SIG-M5 treated with dmso at 0.1 percent for 504 hours (cell line): ENCODE results near the gene SUN3.
"Not testable (repeated sequence)": the region's sequence is repeated elsewhere in the genome, so short reads cannot be mapped to it uniquely, and the experiment has no call there.

Experiments used
- DNase-seq: peaks from one replicate; lab custom pipeline; 2025; ENCODE audit not compliant: unreplicated experiment; lab: John Stamatoyannopoulos, UW

Gene SUN3

DNA sequence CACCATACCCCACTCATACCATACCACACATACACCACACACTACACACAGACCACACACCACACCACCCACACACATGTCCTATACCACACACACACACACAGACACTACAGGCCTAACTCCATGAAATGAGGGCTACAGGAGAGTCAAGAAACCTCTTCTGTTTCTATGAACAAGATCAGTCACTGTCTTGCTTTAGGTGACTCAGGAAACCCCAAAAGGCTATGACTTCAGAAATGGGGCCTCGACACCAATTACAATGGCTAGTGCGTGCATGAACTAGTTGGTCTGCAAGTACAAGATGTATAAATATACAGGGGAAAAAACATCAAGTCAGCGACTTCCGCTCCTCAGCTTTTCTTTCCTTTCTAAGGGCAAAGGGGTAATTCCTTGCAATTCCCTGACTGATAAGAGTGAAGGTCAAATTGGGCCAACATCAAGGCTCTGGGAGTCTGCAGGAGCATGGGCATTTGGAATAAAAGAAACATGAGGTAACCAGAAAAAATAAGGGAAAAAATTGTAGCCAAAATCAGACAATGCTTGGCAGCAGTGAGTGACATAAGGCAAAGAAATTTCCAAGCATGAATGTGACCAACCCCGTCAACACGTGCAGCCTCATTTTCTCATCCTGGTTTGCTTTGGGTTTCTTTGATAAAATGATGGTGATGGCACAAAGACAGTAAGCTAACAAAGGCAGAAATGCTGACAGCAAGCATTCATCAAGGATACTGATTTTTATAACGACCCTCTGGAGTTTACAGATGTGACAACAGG lies 82.1 kb downstream of the SUN3 start:
- DNase-seq: no peak

DNA sequence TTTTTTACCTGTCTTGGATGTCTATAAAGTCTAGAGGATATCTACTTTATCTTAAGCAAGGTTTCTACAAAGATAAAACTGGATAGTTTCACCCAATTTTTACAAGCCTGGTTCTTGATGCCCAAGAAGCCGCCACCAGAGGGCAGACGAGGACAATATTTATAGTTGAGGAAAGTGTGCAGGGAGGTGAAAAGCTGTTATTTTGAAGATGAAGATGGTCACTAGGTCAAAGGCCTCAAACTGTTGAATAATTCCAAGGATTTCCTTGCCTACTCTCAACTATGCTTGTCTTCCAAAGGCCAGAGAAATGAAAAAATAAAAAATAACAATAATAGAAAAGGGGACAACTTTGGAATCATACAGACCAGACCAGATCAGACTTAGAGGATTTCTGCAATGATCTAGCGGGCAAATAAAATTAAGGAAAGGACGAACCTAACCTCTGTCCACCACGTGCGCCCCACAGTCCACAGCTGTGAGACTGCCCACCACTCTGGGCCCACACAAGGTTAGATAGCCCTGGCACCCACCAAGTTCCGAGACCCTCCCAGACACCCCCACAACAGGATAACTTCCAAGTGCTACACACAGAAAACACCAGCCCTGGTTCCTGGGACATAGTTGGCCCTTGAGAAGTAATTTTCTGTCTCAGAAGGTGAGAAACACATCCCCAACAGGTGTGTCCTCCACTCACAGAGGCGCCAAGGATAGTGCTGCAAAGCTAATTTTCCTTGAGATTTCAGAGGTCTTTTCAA lies 83.5 kb downstream of the SUN3 start:
- peak; percentile 46 for DNase-seq

DNA sequence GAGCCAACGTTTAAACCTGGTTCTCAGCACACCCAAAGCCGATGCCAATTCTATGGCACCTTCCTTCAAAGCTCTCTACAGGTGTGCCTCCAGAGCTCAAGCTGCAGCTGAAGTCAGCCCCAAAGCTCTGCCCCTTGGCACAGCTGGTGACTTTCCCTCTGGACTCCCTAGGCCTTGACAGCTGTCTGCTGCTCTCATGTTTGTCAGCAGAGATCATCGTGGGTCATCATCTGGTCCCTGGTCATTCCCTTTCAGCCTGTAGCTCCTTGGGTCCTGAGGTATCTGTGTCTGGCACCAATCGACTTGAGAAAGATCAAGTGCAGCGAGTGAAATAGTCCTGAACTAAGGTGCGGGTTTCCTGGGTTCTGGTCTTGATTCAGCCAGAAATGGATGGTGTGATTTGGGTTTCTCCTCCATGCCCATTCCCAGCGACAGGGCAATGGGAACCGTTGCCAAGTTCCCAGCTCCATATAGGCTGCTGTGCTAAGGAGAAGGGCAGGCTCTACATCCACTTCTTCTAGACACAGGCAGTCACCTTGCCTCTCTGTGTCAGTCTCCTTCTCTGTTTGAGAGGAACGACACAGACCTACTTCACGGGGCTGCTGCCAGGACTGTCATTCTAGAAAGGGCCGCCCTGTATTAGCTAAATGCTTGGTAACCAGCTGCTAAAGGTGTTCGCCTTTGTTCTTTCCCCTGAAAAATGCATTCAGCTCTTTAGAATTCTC lies 84.2 kb downstream of the SUN3 start:
- no peak for DNase-seq

DNA sequence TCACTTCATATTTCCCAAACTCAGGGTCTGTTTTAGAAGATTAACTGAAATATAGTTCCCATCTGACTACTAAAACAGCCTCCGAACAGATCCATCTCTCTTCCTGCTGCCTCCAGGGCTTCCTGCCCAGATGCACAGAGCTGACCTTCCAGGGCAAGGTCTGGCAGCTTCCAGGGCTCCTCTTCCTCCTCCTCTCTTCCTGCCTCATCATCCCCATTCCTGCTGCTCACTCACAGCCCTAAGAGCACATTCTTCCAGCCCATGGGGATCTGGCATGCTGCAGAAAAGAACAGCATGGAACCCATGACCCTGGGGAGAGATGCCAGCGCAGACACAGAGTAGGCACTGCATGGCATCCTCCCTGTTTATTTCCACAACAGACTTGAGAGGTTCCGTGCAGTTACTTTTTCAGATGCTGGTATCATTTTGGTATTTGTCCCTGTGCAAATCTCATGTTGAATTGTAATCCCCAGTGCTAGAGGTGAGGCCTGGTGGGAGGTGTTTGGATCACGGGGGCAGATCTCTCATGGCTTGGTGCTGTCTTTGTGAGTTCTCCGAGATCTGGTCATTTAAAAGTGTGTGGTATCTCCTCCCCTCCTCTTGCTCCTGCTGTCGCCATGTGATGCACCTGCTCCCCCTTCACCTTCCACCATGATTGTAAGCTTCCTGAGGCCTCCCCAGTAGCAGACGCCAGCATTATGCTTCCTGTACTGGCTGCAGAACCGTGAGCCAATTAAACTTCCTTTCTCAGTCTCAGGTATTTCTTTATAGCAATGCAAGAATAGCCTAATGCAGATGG lies 85.0 kb downstream of the SUN3 start:
- no peak for DNase-seq

DNA sequence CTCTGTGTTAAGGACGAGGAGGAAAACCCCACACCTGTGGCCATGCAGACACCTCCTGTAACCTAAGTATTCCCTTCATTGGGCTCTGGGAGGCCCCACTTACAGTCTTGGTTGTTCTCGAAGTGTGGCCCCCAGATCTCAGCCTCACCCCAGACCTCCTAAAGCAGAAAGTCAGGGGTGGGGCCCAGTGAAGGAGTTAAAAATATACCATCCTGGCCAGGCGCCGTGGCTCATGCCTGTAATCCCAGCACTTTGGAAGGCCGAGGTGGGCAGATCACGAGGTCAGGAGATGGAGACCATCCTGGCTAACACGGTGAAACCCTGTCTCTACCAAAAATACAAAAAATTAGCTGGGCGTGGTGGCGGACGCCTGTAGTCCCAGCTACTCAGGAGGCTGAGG lies 86.3 kb downstream of the SUN3 start:
- DNase-seq: not testable (repeated sequence)

DNA sequence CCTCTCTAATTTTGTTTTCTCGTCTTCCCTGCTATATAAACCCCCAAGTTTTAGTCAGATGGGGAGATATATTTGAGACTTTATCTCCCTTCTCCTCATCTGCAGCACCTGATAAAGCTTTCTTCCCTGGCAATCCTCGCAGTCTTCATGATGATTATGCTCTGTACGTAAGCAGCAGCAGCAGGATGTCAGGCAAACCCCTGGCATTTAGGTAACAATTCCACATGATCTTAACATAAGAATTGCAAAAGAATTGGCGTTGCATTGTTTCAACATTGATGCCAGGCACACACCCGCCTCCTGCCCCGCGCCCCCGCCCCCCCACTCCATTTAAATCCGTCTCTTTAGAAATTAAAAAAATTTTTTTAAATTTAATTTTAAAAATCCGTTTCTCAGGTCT lies 86.8 kb downstream of the SUN3 start:
- no peak for DNase-seq

DNA sequence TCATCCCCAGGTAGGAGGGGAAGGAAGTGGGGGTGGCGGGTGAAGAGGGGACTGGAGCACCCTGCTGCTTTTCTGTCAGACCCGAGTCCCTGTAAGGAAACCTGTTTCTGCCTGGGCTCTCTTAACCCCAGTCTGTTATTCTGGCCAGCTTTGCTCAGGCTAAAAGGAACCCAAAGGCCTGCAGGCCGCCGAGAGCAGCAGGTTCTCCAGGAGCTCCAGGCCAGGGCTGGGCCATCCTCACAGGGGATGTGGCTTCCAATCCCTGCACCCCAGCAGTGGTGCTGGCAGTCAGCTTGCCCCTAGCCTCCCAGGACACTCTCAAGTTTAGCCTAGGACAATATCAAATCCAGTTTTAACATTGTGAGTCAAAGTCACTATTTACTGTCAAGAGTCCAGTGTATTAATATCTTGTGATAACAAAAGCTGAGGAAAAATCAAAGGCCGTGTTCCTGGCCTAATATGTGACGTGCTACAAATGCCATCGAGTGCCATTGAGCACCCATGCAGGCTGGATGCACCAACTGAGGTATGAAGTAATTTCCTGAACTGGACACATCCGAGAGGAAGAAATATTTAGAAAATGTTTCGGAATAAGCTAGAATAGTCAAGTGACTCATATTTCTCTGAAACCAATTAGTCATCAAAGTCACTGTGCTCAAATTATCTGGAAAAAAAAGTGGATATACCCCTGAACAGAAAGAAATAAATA lies 87.6 kb downstream of the SUN3 start:
- no peak for DNase-seq

DNA sequence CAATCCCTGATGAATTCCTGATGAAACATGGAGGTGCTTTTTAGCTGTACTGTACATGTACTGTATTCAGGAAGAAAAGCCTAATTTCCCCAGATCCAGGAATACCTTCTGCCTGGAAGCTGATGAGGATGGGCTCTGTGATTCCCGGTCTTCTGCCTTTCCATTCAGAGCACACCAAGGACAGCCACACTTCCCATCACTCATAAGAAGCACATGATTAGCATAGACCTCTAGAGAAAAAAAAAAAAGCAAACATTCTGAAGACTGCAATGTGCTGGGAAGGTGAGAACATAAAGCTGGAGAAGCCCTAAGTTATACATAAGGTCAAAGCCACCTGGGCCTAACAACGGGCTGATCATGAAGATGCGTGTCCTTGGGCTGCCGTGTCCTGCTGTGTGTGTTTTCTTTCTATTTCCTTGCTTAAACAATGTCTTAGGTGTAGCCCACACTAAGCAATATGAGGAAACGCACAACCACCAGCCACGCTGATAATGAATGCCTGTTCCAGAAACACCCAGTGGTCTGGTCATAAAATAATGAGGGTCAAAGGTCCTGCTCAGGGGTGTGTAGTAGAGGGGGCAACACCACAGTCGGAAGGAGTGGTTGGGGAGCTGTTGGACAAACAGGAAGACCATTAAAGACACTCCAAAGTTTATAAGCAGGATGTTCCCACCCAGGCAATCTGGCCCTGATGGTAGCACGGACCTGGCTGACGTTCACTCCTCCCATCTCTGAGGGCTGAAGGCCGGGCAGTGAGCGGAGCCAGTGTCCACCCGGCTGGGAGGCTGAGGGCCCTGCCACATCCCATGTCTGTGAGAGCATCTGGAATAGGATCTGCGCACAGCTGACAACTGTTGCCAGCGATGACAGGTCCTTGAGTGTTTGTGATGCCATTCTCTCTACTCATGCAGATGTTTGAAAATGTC lies 88.6 kb downstream of the SUN3 start:
- no peak for DNase-seq

DNA sequence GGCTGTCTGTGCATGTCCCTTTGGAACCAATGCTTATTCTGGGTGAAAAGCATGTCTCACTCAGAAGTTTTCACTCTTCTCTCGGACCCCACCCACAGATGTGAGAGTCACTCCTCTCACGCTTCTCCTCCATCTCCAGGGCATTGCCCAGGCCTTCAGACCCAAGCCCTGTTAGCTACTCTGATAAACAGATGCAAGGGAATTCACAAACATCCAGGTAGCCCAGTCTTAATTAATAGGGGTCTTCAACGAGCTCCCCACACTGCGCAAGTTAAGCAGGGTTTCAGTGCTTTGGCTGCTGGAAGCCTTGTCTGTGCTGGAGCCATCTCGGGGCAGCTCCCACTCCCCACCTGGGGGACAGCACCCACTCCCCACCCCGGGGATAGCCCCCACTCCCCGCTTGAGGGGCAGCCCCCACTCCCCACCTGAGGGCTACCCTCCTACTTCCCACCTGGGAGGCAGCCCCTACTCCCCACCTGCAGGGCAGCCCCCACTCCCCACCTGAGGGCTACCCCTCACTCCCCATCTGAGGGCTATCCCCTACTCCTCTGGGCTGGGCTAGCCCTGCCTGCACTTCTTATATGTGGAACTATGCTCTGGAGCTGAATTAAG lies 89.4 kb downstream of the SUN3 start:
- no peak for DNase-seq

DNA sequence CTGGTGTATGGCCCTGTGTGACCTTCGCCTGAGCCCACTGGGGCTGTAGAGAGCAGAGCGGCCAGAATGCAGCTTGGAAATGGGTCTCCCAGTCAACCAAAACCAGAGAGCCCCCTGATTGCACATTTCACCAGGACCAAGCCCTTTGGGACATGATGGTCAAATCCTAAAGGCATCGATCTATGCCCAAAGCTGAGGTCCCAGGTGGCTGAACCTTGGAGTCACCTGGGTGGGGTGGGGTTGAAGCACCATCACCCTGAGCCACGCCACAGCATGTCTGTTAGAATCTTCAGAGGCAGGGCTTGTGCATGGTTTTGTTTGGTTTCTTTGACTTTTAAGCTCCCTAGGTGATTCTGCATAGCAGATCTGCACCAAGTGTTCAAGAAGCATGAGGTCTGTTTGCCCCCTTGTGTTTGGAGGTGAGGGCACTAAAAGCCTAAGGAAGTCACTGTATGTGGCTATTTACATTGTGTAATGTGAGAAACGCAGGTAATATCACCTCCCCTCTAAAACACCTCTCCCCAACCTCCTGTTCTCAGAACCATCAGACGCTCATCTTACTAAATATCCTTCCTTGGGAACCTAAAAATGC lies 90.2 kb downstream of the SUN3 start:
- no peak for DNase-seq

DNA sequence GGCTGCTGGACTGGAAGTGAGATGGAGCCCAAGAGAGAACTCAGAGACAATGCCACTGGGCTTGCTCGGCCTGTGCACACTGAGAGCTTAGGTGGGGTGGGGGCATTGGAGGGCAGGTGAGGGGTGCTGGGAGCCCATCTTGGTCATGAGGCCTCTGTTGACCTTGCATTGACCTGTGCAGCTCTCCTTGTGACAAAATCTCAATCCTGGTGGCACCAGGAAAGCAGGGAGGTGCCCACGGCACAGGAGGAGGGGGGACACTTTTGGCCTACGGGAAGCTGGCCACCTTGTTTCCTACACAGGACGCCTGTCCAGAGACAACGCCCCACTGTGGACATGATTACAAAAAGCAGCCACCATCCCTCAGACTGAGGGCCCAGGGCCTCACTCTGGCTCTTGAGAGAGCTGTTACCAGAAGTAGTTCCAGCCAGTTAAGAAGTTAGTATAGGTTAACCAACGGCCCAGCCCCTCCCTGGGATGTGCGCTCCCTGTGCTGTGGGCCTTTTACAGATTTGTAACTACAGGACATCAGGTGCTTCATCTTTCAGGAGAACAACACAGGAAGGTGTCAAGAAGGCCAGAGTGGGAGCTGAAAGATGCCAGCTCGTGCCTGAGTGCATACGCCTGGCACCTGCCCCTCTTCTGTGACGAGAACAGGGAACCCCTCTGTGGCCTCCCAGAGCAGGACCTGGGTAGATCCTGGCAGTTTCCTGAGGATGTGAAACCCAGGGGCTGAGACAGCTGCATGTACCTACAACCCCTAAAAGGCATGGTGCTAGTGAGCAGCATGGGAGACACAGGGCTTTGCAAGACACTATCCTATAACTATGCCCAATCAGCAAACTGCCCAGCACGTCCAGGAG lies 91.0 kb downstream of the SUN3 start:
- no peak for DNase-seq
